Neuron (in vitro differentiated cells): ENCODE results near the gene GEMIN5.
"Not testable (repeated sequence)": the region's sequence is repeated elsewhere in the genome, so short reads cannot be mapped to it uniquely, and the experiment has no call there.

Source experiments
- H2AFZ ChIP-seq: one replicate; pipeline ENCODE4 v1.6.1; 2013; ENCODE audit warnings: low read depth, mild to moderate bottlenecking, inconsistent platforms, low read length, moderate library complexity
- H3K27me3 ChIP-seq: one replicate; pipeline ENCODE4 v1.6.1; 2013; ENCODE audit warnings: low read length; ENCODE audit not compliant: insufficient read depth
- H3K36me3 ChIP-seq: one replicate; pipeline ENCODE4 v1.6.1; 2013; ENCODE audit warnings: low read length; ENCODE audit not compliant: insufficient read depth
- H3K4me1 ChIP-seq: one replicate; pipeline ENCODE4 v1.6.1; 2013; ENCODE audit warnings: low read length; ENCODE audit not compliant: insufficient read depth
- H3K4me3 ChIP-seq: 2 replicates; pipeline ENCODE4 v1.5.1; 2013; ENCODE audit warnings: mild to moderate bottlenecking, low read length, moderate library complexity
- H3K9me3 ChIP-seq: one replicate; pipeline ENCODE4 v1.6.1; 2013; ENCODE audit warnings: low read length

Gene GEMIN5, protein sequence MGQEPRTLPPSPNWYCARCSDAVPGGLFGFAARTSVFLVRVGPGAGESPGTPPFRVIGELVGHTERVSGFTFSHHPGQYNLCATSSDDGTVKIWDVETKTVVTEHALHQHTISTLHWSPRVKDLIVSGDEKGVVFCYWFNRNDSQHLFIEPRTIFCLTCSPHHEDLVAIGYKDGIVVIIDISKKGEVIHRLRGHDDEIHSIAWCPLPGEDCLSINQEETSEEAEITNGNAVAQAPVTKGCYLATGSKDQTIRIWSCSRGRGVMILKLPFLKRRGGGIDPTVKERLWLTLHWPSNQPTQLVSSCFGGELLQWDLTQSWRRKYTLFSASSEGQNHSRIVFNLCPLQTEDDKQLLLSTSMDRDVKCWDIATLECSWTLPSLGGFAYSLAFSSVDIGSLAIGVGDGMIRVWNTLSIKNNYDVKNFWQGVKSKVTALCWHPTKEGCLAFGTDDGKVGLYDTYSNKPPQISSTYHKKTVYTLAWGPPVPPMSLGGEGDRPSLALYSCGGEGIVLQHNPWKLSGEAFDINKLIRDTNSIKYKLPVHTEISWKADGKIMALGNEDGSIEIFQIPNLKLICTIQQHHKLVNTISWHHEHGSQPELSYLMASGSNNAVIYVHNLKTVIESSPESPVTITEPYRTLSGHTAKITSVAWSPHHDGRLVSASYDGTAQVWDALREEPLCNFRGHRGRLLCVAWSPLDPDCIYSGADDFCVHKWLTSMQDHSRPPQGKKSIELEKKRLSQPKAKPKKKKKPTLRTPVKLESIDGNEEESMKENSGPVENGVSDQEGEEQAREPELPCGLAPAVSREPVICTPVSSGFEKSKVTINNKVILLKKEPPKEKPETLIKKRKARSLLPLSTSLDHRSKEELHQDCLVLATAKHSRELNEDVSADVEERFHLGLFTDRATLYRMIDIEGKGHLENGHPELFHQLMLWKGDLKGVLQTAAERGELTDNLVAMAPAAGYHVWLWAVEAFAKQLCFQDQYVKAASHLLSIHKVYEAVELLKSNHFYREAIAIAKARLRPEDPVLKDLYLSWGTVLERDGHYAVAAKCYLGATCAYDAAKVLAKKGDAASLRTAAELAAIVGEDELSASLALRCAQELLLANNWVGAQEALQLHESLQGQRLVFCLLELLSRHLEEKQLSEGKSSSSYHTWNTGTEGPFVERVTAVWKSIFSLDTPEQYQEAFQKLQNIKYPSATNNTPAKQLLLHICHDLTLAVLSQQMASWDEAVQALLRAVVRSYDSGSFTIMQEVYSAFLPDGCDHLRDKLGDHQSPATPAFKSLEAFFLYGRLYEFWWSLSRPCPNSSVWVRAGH (N-terminal part only)

DNA sequence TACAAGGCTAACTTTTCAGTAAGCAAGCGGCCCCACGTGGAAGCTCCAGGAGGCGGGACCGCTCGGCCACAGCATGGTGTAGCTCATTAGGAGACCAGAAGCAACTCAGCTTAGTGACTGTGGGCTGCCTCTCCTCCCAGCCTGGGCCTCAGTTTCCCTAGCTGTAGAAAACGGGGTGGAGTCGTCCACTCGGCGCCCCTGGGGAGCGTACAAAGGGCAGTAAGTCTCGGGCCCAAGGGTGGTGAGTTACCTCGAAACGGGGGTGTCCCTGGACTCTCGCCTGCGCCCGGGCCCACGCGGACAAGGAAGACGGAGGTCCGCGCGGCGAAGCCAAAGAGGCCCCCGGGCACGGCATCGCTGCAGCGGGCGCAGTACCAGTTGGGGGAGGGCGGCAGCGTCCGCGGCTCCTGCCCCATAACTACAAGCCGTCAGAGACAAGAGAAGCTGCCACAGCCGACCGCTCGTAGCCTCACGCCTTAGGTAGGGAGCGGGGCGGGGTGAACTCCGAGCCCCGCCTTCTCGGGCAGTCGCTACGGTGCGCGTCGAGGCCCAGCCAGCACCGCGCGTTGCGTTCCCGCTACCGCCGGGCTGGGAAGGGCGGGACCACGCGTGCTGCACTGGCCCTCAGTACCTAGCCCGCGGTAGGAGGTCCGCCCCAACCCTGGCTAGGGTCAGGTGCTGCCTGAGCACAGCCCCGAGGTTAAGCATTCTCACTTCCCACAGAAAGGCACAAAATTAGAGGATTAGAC, at the start of gene GEMIN5:
GEMIN5 (minus strand) TSS at position 494 of the 749 bp plus-strand sequence; CDS start at position 416, 78 bp downstream.
- Histone ChIP-seq H3K27me3 (no peaks in the 10 kb centered on the region), H3K36me3 (peaks cover 11% of the 10 kb centered on the region), H3K9me3 (no peaks in the 10 kb centered on the region), H3K4me1 (peaks cover 23% of the 10 kb centered on the region), H2AFZ (peak within 1 kb of the TSS; percentile 73), H3K4me3 (peak within 1 kb of the TSS; percentile 92)

DNA sequence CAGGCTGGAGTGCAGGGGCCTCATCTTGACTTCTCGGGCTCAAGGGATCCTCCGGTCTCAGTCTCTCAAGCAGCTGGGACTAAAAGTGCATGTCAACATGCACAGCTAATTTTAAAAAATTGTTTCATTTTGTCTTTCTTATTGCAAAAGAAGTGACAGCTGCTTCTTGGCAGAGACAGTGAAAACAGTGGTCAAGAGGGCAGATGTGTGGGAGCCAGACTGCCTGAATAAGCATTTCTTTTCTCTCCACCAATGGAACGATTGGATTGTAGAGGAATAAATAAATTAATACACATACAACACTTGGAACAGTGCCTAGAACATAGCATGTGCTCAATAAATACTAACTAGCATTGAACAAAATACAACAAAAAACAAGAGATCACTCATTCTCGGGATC, 48.1 kb upstream of the GEMIN5 start:
- Histone ChIP-seq H3K36me3 (no peaks in the 10 kb centered on the region), H2AFZ (no peak overlapping the region), H3K4me1 (no peaks in the 10 kb centered on the region), H3K9me3 (no peaks in the 10 kb centered on the region), H3K4me3 (no peak overlapping the region), H3K27me3 (no peaks in the 10 kb centered on the region)

DNA sequence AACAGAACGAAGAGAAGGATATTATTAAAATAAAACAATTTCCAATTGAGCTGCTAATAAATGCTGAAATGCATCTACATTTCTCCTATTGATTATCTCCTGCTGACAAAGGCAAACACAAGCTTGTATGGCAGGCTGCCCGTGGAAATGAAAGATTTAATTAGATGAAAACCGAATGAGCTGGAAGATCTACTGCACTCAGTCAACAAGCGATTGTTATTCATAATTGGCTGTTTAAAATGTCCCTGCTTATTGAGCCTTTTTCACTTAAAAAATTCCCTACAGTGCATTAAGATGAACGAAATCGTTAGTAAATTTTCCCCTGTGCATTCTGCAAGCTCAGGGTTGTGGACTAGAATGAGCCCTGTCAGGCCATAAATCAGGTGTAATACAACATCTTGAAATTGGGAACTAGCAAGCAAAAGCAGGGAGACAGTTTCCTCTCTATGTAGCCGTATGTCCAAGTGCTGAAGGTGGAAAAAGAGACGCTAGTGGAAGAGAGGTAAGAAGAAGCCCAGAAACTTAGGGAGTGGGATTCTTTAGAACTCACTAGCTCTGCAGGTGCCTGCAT, 47.0 kb upstream of the GEMIN5 start:
- Histone ChIP-seq H3K9me3 (no peaks in the 10 kb centered on the region), H3K4me1 (no peaks in the 10 kb centered on the region), H3K36me3 (no peaks in the 10 kb centered on the region), H3K27me3 (no peaks in the 10 kb centered on the region), H2AFZ (no peak overlapping the region), H3K4me3 (no peak overlapping the region)

DNA sequence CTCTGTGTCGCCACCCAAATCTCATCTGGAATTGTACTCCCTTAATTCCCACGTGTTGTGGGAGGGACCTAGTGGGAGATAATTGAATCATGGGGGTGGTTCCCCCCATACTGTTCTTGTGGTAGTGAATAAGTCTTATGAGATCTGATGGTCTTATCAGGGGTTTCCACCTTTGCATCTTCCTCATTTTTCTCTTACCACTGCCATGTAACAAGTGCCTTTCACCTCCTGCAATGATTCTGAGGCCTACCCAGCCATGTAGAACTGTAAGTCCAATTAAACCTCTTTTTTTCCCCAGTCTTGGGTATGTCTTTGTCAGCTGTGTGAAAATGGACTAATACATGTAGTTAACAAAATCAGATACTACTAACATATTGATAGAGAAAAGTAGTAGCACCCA, 40.3 kb upstream of the GEMIN5 start:
- H3K36me3 ChIP-seq, H3K27me3 ChIP-seq, H2AFZ ChIP-seq, H3K9me3 ChIP-seq, H3K4me3 ChIP-seq, H3K4me1 ChIP-seq: not testable (repeated sequence)

DNA sequence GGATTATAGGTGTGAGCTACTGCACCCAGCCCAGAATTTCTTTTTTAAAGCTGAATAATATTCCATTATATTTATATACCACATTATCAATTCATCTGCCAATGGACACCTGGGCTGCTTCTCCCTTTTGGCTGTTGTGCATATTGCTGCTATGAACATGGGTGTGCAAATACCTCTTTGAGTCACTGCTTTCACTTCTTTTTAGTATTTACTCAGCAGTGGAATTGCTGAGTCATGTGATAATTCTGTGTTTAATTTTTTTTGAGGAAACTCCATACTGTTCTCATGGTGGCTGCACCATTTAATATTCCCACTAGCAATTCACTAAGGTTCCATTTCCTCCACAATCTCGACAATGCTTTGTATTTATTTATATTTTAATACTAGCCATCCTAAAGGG, 39.4 kb upstream of the GEMIN5 start:
- no peaks in the 10 kb centered on the region for H3K9me3 ChIP-seq
- no peak overlapping the region for H3K4me3 ChIP-seq
- H3K27me3 ChIP-seq, result no peaks in the 10 kb centered on the region
- H3K4me1 ChIP-seq, result no peaks in the 10 kb centered on the region
- H2AFZ ChIP-seq, result no peak overlapping the region
- peaks cover 2% of the 10 kb centered on the region for H3K36me3 ChIP-seq

DNA sequence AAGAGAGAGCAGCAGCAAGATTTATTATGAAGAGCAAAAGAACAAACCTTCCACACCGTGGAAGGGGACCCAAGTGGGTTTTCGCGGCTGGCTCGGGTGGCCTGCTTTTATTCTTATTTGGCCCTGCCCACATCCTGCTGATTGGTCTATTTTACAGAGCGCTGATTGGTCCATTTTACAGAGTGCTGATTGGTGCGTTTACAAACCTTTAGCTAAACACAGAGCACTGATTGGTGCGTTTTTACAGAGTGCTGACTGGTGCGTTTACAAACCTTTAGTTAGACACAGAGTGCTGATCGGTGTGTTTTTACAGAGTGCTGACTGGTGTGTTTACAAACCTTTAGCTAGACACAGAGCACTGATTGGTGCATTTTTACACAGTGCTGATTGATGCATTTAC, 38.1 kb upstream of the GEMIN5 start:
- not testable (repeated sequence) for H3K4me3 ChIP-seq, H2AFZ ChIP-seq, H3K9me3 ChIP-seq, H3K36me3 ChIP-seq, H3K27me3 ChIP-seq, H3K4me1 ChIP-seq

DNA sequence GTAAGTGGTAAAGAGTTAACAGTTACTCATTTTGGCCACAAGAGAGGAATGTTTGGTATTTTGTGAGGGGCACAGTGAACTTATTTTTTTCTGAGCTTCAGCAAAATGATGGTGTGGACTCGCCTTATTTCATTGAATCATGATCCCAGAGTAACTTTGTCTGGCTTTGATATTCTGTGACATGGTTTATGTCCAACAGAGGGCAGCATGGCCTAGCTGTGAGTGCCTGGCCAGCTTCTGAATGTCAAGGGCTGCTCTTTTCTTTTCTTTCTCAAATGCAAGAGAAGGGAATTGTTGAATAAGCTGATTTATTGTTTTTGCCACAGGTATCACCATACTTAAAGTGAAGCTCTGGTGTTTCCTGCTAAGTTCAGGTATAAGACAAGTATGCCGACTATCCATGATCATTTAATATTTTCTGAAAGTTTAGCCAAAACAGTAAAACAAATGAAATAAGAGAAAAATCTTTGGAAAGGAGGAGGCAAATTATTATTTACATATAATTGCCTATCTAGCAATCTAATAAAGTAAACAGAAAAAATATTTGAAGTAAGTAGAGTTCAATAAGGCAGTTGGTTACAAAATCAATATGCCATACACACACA, 34.6 kb upstream of the GEMIN5 start:
- Histone ChIP-seq H3K36me3 (peaks cover 7% of the 10 kb centered on the region), H3K4me1 (no peaks in the 10 kb centered on the region), H2AFZ (no peak overlapping the region), H3K4me3 (no peak overlapping the region), H3K9me3 (no peaks in the 10 kb centered on the region), H3K27me3 (no peaks in the 10 kb centered on the region)

DNA sequence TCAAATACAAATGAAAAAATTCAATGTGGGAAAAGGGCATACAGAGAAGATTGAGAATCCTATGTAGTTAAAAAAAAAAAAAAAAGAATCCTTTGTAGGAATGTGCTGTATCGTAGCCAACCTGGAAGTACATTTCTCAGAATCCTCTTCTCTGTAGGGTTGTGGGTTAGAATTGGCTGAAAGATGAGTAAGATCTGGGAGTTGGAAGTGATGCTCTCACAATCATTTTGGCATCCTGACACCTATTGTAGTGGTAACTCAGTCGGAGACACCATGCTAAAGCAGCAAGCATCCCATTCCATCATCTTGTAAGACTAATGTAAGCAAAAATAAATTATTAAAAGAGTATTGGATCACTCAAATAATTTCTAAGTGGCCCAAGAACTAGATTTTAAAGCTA, 33.5 kb upstream of the GEMIN5 start:
- H3K9me3 ChIP-seq, result no peaks in the 10 kb centered on the region
- no peaks in the 10 kb centered on the region for H3K4me1 ChIP-seq
- H2AFZ ChIP-seq, result no peak overlapping the region
- H3K36me3 ChIP-seq, result peaks cover 14% of the 10 kb centered on the region
- H3K4me3 ChIP-seq, result no peak overlapping the region
- H3K27me3 ChIP-seq, result no peaks in the 10 kb centered on the region

DNA sequence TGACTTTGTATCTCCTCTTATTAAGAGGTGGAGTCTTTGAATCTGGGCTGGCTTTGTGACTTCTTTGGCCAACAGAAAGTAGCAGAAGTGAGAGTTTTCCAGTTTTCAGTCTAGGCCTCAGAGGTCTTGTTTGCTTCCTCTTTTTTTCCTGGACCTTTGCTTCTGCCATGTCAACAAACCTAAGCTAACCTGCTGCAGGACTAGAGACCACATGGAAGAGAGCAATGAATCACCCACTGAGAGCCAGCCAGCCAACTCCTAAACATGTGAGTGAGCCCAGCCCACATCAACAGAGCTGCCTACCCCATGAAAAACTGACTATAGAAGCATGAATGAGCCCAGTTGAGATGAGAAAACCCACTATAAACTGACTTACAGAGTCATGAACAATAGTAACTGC, 32.7 kb upstream of the GEMIN5 start:
- no peak overlapping the region for H2AFZ ChIP-seq
- H3K4me1 ChIP-seq, result no peaks in the 10 kb centered on the region
- H3K27me3 ChIP-seq, result no peaks in the 10 kb centered on the region
- H3K9me3 ChIP-seq, result no peaks in the 10 kb centered on the region
- no peak overlapping the region for H3K4me3 ChIP-seq
- H3K36me3 ChIP-seq, result peaks cover 12% of the 10 kb centered on the region

DNA sequence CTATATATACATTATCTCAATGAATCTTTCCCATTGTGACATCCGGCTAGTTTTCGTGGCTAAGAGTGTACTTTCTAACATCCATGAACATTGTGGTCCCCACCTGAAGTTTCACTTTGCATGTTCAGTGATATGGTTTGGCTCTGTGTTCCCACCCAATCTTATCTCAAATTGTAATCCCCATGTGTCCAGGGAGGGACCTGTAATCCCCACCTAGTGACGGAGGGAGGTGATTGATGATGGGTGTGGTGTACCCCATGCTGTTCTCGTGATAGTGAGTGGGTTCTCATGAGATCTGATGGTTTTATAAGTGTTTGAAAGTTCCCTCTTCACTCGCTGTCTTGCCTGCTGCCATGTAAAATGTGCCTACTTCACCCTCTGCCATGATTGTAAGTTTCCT, 30.9 kb upstream of the GEMIN5 start:
- Histone ChIP-seq H3K36me3 (peaks cover 12% of the 10 kb centered on the region), H3K27me3 (no peaks in the 10 kb centered on the region), H2AFZ (no peak overlapping the region), H3K4me1 (no peaks in the 10 kb centered on the region), H3K4me3 (no peak overlapping the region), H3K9me3 (no peaks in the 10 kb centered on the region)

DNA sequence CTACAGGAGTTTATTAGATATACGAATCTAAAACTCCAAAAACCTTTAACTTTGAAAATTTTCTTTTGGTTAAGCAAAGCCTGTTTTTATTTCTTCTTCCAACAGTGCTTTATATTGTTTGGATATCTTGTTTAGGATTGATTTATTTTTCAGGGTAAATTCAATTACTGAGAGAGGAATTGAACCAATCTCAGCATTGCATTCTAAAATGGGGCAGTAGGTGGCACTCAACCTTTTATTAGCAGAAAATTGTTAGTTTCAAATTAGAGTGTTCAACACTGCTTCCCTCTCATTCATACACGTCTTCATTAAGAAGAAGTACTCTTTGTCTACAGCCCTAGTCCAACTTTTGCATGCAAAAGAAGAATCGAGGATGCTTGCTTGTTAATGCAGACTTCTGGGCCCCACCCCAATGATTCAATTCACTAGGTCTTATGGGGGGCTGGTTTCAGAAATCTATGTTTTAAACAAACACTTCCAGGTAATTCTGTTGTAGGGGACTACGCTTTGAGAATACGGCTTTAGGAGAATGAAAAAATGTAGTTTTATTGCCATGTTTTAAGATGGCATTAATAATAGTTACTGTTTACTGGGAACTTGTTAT, 29.5 kb upstream of the GEMIN5 start:
- Histone ChIP-seq H3K4me1 (no peaks in the 10 kb centered on the region), H3K36me3 (peaks cover 16% of the 10 kb centered on the region), H3K9me3 (no peaks in the 10 kb centered on the region), H3K27me3 (no peaks in the 10 kb centered on the region), H2AFZ (no peak overlapping the region), H3K4me3 (no peak overlapping the region)
